Epidermal melanocyte (primary cell): ENCODE results near the gene CEP19.
"Not testable (repeated sequence)": the region's sequence is repeated elsewhere in the genome, so short reads cannot be mapped to it uniquely, and the experiment has no call there.

Source experiments
- DNase-seq: peaks from one replicate; pipeline ENCODE4 v3.0.0; 2011; ENCODE audit warnings: low spot score; ENCODE audit not compliant: insufficient read length

Gene CEP19, protein sequence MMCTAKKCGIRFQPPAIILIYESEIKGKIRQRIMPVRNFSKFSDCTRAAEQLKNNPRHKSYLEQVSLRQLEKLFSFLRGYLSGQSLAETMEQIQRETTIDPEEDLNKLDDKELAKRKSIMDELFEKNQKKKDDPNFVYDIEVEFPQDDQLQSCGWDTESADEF

DNA sequence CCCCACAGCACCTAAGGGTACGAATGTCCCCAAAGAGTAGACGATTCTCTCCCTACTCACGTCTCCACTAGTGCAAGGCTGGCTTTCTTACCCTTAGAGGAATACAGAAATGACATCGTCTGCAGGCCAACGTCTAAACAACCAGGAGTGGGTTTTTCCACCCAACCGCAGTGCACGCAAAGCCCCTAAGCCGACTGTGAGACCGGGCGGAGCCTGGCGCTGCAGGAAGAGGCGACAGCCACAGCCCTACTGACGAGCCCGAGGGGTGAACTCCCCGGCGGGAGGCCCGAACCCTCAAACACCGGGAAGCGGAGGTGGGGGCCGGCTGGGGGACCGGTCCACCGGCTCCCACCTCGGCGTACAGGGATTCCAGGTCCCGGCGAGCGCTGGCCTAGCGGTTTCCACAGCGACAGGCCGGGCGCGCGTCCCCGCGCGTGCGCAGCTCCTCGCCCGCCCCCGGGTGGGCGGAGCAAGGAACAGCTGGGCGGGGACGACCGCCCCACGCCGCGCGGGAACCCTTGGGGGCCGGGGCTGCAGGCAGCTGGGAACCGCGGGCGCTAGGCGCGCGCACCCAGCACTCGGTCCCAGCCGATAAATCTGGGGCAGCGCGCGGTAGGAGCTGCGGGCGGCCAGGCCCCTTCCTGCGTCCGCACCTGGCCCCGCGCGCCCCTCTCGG is at the start of gene CEP19, which contains the start of gene PIGX:
CEP19 (minus strand) TSS at position 413 of the 676 bp plus-strand sequence. CDS start 3,593 bp downstream, outside the sequence.
PIGX (plus strand) TSS at position 540 of the 676 bp plus-strand sequence.
- peak; percentile 91 for DNase-seq

DNA sequence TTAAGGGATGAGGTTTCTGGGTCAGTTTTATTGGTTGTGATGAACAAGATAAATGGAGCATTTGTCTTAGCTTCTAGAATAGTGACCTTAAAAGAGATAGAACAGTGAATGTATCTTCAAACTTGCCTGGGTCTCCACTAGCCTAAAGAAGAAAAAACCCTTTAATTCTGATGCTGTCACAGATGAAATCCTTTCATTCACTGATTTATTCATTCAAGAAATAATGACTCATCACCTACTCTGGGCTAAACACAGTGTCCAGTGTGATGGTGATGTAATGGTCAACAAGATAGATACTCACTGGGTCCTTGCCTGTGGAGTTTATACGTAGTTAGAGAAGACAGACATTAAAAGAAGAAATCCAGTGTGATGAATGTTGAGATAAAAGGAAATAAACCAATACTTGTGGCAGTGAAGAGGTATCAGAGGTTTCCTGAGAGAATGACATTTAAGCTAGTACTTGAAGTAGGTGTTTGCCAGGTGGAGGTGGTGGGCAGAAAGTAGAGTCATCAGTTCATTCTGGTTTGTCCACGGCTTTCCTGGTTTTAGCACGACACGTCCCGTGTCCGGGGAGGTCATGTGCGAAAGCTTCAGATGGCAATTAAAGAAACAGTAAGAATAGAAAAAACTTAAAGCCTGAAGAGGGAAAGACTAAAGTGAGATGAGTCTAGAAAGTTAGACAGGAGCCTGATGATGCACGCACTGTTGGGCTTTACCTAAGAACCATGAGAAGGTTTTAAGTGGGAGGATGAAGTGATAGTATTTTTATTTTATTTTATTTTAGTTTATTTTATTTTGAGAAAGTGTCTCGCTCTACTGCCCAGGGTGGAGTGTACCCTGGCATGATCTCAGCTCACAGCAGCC is 46.1 kb upstream of the CEP19 start:
- DNase-seq = no peak

DNA sequence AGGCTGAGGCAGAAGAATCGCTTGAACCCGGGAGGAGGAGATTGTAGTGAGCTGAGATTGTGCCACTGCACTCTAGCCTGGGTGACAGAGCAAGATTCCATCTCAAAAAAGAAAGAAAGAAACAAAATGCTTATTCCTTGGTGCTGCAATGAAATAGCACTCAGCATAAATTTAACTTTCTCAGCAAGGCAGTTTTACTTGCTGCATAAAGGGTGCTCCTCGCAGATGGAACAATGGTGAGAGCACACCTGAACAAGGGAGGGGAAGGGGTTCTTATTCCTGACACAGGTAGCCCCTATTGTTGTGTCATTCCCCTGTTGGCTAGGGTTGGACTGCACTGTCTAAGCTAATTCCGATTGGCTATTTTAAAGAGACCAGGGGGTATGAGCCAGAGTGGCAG is 44.7 kb upstream of the CEP19 start:
- no peak for DNase-seq

DNA sequence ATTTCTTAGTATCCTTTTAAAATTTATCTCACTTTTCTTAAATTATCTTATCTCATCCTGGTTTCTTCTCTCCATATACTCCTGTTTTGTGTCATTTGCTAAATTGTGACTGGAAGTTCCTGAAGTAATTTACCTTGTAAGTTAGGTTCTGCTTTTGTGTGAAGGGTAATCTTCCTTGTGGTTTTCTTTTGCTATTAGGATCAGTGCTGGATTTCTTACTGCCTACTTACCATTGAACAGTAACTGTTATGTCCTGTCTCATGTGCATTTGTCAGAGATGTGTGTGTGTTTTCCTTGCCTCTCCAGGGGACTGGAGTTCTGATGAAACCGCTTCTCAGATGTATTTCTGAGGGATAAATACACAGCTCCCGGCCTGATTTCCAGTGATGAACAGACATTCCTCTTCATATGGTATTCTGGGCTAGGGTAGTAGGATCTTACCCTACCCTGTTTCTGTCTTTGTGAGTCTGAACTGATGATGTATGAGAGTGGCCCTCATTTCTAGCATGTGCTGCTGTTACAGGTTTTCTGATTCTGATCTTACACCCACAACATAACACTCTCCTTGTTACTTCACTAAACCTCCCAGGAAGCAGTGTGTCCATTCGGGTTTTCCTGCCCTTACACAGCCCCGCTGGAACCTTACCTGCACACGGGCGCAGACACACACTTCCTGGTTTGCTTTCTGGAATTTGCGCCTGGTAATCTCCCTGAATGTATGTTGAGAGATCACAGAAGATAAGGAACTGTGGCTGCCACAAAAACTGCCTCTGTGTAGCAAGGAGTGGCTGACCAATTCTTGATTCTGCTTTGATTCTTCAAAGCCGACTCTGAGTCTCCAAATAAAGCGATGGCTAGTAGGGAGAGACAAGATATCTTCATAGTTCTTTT is 42.3 kb upstream of the CEP19 start:
- no peak for DNase-seq

DNA sequence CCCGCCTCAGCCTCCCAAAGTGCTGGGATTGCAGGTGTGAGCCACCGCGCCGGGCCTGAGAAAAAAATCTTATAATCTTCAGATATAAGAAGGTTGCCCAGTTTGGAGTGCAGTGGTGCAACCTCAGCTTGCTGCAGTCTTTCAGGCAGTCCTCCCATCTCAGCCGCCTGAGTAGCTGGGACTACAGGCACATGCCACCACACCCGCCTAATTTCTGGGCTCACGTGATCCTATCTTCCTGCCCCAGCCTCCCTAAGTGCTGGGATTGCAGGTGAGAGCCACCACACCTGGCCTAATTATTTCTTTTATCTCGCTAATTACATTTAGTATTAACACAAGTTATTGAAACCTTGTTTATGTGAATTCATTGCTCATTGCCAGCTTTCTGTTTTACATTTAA is 41.2 kb upstream of the CEP19 start:
- no peak for DNase-seq

DNA sequence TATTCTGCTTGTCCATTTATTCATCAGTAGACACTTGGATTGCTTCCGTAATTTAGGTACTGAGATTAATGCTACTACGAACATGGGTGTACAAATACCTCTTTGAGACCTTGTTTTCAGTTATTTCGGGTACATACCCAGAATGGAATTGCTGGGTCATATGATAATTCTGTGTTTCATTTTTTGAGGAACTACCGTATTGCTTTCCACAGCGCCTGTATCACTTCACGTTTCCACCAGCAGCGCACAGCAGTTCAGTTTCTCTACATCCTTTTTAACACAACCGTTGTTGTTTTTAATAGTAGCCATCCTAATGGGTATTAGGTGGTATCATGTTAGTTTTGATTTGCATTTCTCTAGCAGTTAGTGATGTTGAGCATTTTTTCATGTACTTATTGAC is 37.1 kb upstream of the CEP19 start:
- no peak for DNase-seq

DNA sequence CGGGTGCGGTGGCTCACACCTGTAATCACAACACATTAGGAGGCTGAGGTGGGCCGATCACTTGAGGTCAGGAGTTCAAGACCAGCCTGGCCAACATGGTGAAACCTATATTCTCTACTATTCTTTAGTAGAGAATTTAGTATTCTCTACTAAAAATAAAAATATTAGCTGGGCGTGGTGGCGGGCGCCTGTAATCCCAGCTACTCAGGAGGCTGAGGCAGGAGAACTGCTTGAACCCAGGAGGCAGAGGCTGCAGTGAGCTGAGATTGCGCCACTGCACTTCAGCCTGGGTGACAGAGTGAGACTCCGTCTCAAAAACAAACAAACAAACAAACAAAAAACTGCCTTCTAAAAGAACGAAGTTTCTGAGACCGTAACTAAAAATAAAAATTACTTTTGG is 31.5 kb upstream of the CEP19 start:
- DNase-seq = not testable (repeated sequence)

DNA sequence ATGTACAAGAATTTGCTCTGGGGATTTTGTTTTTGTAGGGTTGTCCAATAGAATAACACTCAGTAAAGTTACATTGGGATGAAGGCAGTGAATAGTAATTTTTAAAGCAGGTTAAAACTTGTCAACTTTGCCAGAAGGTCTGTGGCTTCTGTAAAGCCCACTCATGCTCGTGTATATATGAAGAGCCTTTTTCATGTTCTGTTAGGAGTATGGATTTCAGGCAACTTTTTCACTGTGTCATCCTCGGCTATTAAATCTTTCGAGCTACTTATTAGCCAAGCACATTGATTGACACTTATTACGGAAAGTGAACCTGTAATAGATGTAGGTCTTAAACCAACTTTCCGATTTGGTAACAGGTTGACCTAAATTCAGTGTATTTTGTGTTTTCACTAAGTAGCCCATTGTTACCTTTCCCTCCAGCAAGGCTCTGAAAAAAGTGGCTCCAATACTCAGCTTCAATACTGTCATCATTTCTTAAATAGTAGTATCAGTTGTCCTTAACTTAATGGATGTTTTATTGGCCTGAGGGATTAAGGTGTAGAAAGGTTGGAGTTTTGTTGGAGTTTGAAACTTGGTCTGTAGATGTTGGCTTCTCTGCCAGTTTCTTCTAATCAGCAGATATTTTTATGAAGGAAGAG is 29.3 kb upstream of the CEP19 start:
- no peak for DNase-seq

DNA sequence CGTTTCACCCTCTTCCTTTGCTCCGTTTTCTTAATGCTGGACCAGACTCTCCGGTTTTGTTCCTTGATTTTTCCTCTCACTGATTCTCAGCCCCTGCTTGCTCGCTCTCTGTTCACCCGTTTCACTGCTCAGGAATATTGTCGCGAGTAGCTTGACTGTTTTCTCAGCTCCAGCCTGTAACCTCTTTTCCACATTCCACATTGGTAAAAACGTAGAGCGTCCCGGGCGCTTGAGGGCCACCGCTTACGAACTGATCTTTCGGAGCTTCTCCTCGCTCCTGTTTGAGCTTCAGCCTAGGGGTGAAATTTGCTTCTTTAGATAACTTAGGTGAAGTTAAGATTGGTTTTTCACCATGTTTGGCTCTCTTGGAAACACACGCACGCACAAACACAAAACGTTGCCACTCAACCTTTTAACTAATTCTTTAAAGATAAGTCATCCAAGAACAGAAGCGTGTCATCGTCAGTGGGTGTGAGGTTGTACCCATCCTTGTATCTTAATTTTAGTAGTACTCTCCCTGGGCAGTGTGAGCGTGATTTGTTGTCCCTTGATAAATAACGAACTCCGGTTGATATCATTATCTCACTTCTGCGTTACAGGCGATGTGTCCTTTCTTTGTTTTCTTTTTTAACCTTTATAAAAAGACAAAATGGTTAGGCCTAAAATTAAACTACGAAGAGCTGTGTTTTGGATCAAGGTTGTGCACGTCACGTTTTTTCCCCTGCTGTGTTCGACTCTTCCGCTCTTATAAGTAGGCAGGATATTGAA is 28.6 kb upstream of the CEP19 start:
- no peak for DNase-seq

DNA sequence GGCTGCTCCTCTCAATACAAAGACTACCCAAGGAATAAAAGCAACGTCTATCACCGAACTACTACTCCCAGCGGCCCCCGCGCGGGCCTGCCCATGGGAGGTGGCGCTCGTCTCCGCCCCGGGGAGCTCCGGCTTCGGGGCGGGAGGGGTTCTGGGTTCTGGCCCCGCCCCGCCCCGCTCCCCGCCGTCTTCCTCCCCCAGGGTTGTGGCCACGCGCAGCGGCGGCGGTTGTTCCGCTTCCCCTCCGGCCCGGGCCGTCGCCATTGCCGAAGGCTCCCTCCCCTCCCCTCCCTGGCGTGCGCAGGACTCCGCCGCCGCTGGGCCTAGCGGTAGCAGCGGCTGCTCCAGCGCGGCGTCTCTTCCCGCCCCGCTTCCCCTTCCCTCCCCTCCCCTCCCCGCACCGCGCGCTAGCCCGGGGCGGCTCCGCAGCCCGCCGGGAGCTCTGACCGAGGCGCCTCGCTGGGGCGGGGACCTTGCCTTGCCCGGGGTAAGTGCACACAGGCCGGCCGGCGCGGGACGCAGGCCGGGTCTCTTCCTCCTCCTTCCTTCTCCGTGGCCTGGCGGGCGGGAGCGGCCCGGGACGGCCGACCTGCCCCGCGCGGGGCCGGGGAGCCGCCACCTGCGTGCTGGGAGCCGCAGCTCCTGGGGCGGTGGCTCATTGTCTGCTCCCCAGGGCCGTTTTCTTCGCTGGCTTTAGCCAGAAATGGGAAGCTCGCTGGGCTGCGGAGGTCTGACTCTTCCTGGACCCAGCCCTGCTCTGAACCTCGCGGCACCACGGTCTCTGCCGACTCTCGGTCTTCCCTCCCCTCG is 27.8 kb upstream of the CEP19 start, which contains the start of gene PAK2:
PAK2 (plus strand) TSS at position 187 of the 810 bp plus-strand sequence. CDS start 42,790 bp downstream, outside the sequence.
- peak; percentile 78 for DNase-seq

DNA sequence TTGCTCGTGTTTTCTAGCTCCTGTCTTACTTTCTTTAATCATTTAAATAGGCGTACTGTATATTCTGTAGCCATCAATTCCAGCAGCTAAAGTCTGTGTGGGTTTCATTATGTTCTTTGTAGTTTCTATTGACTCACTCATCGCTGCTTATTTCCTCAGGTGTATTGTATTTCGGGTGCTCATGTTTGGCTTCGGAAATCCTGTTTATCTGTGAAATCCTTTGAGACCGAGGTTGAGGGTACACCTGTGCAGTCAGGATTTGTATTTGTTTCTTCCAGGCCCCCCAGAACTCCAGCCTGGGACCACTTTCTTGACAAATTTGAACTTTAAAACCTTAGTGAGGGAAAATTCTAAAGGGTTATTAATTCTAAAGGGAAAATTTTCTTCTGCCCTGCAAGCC is 25.6 kb upstream of the CEP19 start:
- no peak for DNase-seq

DNA sequence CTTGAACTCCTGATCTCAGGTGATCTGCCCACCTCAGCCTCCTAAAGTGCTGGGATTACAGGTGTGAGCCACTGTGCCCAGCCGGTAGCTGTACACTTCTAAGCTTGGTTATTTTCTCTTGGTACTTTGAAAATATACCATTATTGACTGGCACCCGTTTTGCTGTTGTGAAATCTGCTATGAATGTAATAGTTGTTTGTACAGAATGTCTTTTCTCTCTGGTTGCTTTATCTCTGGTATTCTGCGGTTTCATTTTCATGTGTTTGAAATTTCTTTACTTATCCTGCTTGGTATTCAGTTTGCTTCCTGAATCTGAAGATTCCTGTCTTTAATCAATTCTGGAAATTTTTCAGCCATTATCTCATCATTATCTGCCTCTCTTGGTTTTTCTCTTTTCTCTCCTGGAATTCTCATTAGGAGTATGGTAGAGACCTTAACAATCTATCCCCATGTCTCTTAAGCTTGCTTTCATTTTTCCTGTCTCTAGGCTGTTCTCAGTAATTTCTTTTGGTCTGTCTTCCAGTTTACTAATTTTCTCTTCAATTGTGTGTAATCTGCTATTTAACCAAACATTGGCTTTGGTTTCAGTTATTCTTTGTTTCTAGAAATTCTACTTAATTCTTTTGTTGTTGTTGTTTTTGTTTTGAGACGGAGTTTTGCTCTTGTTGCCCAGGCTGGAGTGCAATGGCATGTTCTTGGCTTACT is 24.8 kb upstream of the CEP19 start:
- DNase-seq = no peak

DNA sequence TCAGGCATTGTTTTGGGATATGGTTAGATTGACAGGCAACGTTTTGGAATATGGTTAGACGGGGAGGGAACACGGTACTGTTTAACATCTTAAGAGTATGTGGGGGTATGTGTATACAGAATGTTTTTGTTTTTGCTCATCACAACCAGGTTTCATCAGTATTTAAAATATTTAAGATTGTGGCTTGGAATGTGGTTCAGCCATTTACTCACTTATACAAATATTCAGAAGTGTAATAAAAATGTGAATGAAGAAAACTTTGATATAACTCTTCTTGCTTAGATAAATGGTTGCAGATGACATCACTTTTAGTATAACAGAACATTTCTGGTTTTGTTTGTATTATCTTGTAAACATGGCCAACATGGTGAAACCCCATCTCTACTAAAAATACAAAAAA is 23.7 kb upstream of the CEP19 start:
- no peak for DNase-seq

DNA sequence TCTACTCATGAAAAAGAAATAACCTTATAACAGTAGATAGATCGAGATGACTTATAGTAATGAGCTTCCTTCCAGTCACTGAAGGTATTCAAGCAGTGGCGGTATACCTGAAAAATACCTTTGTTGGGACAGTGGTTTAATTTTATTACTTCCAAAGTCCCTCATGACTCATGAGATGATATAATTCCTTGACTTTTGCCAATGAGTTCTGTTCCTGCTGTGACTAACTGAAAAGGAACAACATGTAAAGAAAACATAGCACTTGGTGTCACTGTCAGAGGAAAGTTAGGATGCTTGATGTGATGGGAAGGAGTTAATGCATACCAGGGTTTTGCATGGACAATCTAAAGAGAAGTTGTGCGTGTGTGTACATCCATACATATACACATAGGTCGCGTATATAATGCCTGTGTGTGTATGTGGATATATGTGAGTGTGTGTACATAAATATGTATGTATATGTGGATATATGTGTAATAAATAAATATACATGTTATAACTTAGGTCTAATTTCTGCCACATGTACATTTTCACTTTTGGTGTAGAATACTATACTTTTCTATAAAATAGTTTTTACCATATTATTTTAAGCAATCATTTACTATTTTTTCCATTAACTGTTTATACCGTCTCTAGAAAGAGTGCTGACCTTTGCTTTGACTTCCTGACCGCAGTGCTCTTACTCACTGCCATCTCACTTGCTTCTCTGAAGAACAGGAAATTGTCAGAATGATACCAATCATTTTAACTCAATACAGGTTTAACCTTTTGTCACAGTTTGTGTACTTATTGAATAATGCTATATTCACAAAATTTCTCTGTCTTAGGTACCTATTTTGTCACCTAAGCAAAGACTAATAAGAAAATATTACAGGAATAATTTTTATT is 15.0 kb upstream of the CEP19 start:
- DNase-seq = no peak

DNA sequence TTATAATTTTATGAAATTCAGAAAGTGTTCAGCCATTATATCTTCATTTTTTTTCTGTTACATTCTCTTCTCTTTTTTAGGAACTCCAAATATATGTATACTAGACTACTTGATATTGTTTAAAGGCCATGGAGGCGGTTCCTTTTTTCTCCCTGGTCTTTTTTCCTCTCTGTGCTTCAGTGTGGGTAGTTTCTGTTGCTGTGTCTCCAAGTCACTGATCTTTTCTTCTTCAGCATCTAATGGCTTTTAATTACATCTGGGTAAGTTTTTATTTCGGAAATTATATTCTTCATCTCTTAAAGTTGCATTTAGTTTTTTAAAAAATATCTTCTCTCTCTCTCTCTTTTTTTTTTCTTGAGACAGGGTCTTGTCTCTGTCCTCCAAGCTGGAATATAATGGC is 9.0 kb upstream of the CEP19 start:
- no peak for DNase-seq

DNA sequence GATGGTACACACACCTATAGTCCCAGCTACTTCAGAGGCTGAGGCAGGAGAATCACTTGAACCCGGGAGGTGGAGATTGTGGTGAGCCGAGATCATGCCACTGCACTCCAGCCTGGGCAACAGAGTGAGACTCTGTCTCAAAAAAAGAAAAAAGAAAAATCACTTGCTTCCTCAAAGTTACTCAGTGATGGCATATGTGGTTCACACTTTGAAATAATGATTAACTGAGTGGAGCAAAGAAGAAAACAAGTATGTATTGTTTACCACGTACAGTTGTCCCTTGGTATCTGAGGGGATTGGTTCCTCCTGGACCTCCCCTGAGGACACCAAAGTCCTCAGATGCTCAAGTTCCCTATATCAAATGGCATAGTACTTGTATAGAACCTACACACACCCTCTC is 5.1 kb upstream of the CEP19 start:
- not testable (repeated sequence) for DNase-seq
